GM12875 (cell line): ENCODE data around the gene IRF1.

Experiments
- H3K4me3 ChIP-seq: one replicate; pipeline ENCODE4 v1.5.1; 2011; ENCODE audit warnings: low read depth, low read length, control low read depth
- TF ChIP-seq, protein P1 (sequence below): IDR thresholded peaks from 2 replicates; pipeline ENCODE4 v1.5.1; 2011; ENCODE audit warnings: low read depth, mild to moderate bottlenecking, control low read depth, inconsistent platforms, low read length, moderate library complexity, borderline replicate concordance; ENCODE audit not compliant: insufficient read depth

Gene IRF1

GRCh38 chr5:132458651-132459030, 31.9 kb downstream of the IRF1 start:
- TF ChIP-seq, protein P1, sequence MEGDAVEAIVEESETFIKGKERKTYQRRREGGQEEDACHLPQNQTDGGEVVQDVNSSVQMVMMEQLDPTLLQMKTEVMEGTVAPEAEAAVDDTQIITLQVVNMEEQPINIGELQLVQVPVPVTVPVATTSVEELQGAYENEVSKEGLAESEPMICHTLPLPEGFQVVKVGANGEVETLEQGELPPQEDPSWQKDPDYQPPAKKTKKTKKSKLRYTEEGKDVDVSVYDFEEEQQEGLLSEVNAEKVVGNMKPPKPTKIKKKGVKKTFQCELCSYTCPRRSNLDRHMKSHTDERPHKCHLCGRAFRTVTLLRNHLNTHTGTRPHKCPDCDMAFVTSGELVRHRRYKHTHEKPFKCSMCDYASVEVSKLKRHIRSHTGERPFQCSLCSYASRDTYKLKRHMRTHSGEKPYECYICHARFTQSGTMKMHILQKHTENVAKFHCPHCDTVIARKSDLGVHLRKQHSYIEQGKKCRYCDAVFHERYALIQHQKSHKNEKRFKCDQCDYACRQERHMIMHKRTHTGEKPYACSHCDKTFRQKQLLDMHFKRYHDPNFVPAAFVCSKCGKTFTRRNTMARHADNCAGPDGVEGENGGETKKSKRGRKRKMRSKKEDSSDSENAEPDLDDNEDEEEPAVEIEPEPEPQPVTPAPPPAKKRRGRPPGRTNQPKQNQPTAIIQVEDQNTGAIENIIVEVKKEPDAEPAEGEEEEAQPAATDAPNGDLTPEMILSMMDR, result no peak
- no peak overlapping the region for H3K4me3 ChIP-seq

DNA sequence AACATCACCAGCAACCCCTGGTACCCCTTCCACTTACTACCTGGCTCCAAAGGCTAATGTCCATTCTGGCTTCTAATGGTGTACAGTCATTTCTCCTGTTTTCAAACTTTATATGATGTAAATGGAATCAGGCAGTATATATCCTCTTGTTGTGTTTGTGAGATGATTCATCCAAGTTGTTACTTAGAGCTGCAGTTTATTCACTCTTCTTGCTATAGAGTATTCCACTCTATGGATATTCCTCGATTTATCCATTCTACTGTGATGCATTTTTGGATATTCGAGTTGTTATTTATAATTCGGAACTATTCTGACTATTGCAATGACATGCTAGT, 32.4 kb downstream of the IRF1 start:
- TF ChIP-seq, protein P1, result no peak
- no peak overlapping the region for H3K4me3 ChIP-seq

GRCh38 chr5:132457371-132458225, 33.0 kb downstream of the IRF1 start:
- no peak overlapping the region for H3K4me3 ChIP-seq
- TF ChIP-seq, protein P1, result no peak

GRCh38 chr5:132456987-132457361, 33.6 kb downstream of the IRF1 start:
- no peak overlapping the region for H3K4me3 ChIP-seq
- TF ChIP-seq, protein P1, result no peak

- TF ChIP-seq, protein P1, result no peak
- no peak overlapping the region for H3K4me3 ChIP-seq
Observed at GRCh38 chr5:132456296-132456986, 34.1 kb downstream of the IRF1 start.

GRCh38 chr5:132455614-132456115, 34.9 kb downstream of the IRF1 start:
- TF ChIP-seq, protein P1, result no peak

More at GRCh38 chr5:132455614-132456115, 34.9 kb downstream of the IRF1 start:
- no peak overlapping the region for H3K4me3 ChIP-seq
